Fibroblast of skin of back (primary cell): ENCODE measurements around the gene TNFSF13.

Experiments used
- DNase-seq: peaks from one replicate; pipeline ENCODE4 v3.0.0-alpha.2; 2013

TNFSF13 gene

GRCh38 chr17:7552621-7553051 lies 5.9 kb upstream of the TNFSF13 start:
- DNase-seq, result no peak

- no peak for DNase-seq
Measured at GRCh38 chr17:7553356-7553755, 5.2 kb upstream of the TNFSF13 start.

GRCh38 chr17:7555320-7555948 lies 3.1 kb upstream of the TNFSF13 start:
- DNase-seq, result no peak

- no peak for DNase-seq
Measured at GRCh38 chr17:7556627-7557026, 1.9 kb upstream of the TNFSF13 start.

- no peak for DNase-seq
Measured at GRCh38 chr17:7557147-7557764, 1.3 kb upstream of the TNFSF13 start.

GRCh38 chr17:7557775-7558543 lies 591 bp upstream of the TNFSF13 start:
- DNase-seq, result peak; percentile 22

GRCh38 chr17:7559320-7560171 lies 996 bp downstream of the TNFSF13 start:
- no peak for DNase-seq

- peak; percentile 62 for DNase-seq
Measured at GRCh38 chr17:7560172-7561027, 1.9 kb downstream of the TNFSF13 start.

- DNase-seq, result peak; percentile 79
Measured at GRCh38 chr17:7561028-7561575, 2.6 kb downstream of the TNFSF13 start.

GRCh38 chr17:7561589-7562207 lies 3.1 kb downstream of the TNFSF13 start, which contains the start of gene SENP3:
SENP3 (plus strand) TSS chr17:7561919; CDS start chr17:7563077, 1,158 bp downstream.
- peak; percentile 90 for DNase-seq

GRCh38 chr17:7562208-7562605 lies 3.7 kb downstream of the TNFSF13 start:
- DNase-seq, result no peak

GRCh38 chr17:7563115-7563869 lies 4.7 kb downstream of the TNFSF13 start:
- DNase-seq, result no peak

GRCh38 chr17:7569571-7569970 lies 11.0 kb downstream of the TNFSF13 start:
- no peak for DNase-seq

GRCh38 chr17:7570351-7570750 lies 11.8 kb downstream of the TNFSF13 start:
- no peak for DNase-seq

GRCh38 chr17:7572338-7572587 lies 13.7 kb downstream of the TNFSF13 start:
- DNase-seq, result no peak

- peak; percentile 99 for DNase-seq
Measured at GRCh38 chr17:7572588-7573323, 14.2 kb downstream of the TNFSF13 start.

- DNase-seq, result peak; percentile 91
Measured at GRCh38 chr17:7573324-7574080, 15.0 kb downstream of the TNFSF13 start.

GRCh38 chr17:7574176-7574953 lies 15.8 kb downstream of the TNFSF13 start:
- no peak for DNase-seq
